D341Med (cell line): Measurements from ENCODE around the gene THRB.

Source experiments
- DNase-seq: peaks from one replicate; pipeline ENCODE4 v3.0.0; 2012; ENCODE audit warnings: low spot score

THRB gene

GRCh38 chr3:24225385-24225950, 269.2 kb downstream of the THRB start:
- DNase-seq = no peak

DNA sequence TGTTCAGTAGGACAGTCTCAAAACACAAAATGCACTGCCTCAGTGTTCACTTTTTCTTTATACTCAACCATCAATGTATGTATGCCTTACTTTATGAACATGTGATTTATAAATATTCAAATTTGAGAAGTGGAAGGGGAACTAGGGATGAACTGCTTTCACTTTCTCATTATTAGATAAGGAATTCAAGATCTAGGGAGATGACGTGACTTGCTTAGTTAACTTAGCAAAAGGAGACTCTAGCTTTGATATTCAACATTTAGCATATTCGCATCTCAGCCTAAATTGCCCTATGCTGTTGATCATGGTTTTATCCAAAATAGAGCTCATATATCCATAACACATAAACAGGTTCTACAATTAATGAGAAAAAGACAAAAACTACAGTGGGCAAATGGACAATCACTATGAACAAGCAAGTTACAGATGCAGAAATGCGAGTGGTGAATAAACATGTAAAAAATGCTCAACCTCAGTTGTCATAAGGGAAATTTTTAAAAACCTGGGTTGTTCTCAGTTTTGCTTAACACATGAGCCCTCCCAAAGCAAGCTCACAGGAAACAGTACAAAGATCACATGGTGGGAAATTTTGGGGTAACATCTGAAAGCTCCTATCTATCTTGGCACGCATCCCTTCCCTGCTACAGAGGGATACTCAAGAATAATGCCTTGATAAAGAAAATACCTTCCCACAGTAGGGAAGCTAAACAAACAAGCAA, 269.8 kb downstream of the THRB start:
- DNase-seq = no peak

DNA sequence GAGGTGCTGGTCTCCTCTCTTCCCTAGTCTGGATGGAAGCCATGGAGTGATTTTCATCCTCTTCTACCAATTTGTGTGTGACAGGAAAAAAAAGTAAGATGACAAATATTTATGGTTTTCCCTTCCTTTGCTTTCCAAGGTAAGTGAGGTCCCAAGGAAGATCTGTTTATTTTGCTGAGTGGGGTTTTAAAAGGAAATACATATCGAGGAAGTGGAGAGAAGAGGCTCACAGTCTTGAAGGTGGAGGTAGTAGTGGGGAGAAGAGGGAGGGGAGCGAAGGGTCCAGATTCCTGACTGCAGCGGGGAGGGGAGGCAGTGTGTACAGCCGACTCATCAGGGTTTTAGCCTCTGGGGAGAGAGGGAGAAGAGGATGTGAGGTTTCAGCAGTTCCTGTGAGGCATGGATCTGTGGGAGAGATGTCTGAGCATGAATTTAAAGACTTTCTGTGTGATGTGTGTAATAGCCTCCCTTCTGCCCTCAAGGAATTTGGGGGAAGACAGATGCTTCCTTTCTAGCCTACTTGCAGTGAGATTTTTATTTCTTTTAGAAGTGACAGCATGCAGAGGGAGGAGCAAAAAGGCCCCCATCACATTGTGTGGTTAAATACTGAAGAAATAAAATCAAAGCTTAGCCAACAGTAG, 272.4 kb downstream of the THRB start:
- no peak for DNase-seq

GRCh38 chr3:24220859-24221657, 273.6 kb downstream of the THRB start:
- no peak for DNase-seq

DNA sequence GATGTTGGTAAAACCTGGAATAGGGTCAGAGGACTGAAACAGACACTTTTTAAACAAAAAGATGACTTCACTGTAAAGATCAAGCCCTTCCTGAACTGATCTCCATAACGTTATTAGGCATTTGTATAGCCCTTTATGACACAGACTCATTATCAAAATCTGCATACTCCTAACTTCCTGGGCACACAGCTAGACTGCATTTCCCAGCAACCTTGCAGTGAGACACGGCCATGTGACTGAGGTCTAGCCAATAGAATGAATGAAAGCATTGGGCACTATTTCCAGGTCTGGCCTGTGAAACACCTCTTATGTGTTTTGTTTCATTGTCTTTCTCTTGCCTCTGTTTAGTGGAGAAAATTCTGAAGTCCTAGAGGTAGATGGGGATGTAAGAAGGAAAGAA, 279.1 kb downstream of the THRB start:
- DNase-seq = no peak

DNA sequence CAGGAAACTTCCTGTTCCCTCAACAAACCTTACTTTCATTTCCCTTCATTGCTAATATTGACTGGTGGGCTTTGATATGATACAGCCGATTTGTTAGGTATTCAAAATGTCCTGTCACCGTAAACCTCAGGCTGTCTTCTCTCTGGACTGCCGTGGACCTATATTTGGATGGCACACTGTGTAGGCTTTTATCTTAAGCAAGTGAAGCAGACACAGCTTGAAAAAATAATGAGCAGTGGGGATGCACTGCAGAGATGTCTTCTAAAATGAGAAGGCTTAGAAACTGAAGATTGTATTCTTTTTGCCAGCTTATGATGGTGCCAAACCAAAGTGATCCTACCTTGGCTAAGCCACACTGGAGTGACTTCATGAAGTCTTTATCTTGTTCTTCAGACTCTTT, 283.3 kb downstream of the THRB start:
- DNase-seq = no peak

DNA sequence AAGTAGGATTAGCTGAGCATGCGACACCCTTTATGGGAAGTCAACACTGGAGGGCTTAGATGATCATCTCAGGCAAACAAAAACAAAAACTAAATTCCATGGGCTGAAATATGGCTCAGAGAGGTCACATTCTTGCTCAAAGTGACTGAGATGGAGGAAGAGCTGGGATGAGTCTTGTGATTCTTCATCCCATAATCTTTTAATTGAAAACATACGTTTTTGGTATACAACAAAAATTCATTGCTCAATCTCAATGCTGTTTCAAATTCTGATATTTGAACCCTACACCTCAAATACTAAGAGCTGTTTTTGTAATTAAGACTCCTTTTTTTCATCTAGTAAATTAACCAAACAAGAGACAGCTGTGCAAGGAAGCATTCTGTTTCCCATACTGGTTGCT, 292.6 kb downstream of the THRB start:
- no peak for DNase-seq

DNA sequence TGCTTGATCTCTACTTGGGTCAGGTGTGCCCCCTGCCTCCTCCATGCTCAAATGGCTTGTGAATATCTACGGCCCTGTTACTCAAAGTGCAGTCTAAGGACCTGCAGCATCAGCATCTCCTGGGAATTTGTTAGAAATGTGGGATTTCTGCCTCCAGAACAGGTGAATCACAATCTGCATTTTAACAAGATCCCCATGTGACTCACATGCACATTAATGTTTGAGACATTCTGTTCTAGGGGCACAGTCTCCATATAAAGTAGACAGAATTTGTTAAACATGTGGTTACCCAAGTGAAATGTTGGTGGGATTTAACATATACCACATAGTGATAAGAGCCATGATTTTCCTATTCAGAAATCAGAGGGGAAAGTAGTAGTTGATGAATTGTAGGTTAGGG, 293.3 kb downstream of the THRB start:
- no peak for DNase-seq

GRCh38 chr3:24199775-24200247, 294.8 kb downstream of the THRB start:
- DNase-seq = no peak

GRCh38 chr3:24199300-24199699, 295.4 kb downstream of the THRB start:
- no peak for DNase-seq

DNA sequence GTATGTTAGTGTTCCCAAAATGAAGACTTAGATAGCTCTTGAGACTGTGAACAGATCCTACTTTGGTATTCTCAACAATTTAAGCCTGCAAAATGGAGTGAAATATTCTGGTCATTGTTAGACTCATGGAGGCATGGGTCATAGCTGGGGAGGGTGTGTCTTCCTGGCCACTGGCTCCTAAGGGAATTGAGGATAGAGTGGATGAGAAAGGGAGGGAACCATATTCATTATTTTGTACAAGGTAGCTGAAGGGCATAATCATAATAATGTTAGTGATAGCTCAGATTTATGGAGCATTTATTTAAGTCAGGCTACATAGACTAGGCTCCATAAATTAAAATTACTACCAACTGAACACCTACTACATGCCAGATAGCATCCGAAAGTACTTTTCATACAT, 295.9 kb downstream of the THRB start:
- DNase-seq = no peak

GRCh38 chr3:24197809-24198208, 296.8 kb downstream of the THRB start:
- DNase-seq = no peak

DNA sequence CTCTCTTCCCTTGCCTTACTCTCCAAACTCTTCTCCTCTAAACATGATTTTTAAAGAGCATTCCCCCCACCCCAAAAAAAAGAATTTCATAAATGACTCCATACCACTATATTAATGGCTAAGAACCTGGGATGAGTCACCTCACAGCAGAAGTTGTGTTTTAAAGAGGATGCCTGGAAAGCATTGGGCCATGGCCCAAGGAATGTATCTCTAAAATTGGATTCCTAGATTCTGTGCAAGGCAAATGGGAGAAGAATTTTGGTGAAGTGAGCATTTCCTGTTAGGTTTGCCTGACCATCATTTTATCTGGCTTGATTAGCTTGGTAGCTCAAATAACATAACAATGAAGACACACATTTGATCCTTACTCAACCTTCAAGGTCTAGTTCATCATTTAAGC, 298.1 kb downstream of the THRB start:
- DNase-seq = no peak

DNA sequence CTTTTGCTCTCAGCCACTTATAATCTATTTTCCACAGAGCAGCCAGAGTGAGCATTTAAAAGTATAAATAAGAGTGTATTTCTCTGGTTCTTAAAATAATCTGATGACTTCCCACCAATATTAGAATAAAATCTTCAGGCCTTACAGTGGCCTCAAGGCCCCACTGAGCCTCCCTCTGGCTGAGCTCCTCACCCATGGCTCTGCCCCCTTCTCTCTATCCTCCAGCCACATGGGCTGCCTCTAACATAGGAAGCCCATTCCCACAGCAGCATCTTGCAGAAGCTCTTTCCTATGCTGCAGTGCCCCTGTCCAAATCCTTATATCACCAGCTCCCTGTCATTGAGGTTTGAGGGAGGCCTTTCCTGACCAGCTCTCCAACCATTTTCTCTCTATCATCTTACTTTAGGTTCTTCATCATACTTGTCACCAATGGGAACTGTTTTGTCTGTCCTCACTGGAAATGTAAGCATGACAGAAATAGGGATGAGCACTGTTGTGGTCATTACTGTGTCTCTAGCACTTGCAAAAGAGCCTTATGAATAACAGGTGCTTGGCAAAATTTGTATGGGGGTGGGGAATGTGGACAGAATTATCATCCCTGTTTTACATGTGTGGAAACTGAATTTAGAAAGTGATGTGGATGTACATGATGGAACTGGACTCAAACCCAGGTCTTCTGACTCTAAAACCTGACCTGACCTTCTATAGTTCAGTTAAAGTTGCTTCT, 299.0 kb downstream of the THRB start:
- no peak for DNase-seq

- DNase-seq = no peak
Observed at GRCh38 chr3:24192469-24193056, 302.1 kb downstream of the THRB start.

DNA sequence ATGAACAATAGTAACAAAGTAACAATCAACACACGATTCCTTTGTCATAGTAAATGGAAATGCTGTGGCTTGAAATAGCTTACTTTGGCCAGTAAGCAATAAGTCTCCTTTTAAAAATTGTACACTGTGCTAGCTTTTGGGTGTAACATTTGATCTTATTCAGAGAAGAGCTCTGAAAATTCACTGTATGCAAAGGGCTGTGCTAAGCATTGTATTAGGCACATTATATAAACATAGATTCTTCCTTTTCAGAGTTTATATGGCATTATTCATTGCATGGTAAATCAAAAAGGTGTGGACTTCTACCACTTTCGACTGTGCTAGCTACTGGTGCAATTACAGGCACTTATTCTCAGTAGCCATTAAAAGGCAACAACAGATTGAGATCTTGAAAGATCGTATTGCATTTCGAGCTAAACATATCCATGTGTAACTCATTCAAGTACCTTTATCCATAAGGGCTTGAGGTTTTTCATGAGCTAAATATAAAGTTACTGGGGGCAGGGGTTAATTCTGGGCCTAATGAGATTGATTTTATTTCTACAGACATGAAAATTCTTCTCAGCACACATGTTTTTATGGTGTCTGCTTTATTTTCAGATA, 302.7 kb downstream of the THRB start:
- no peak for DNase-seq

DNA sequence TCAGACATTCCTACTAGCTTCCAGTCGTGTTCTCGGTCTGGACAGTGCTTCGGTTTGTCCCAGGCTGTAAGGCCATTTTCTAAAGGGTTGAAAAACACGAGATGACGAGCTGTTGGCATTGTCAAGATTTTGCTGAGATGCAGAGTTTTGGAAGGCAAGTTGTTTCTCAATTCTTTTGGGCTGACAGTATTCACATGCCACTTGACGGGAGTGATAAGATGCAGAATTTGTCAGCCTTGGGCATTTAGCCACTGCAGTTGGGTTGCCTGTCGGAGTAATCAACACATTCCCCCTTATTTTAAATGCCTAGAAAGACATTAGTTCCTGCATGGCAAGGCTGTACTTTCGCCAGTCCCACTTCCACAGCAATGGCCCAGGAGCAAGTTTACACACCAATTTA, 304.4 kb downstream of the THRB start:
- DNase-seq = no peak

- DNase-seq = peak; percentile 78
Observed at GRCh38 chr3:24185738-24186384, 308.8 kb downstream of the THRB start.

GRCh38 chr3:24184528-24185176, 310.0 kb downstream of the THRB start:
- DNase-seq = no peak

- DNase-seq = no peak
Observed at GRCh38 chr3:24182756-24183155, 311.9 kb downstream of the THRB start.
